ENCODE data around the gene YWHAB. TPM values are rescaled to one million over a fixed set of nuclear protein-coding genes. Genes with fewer than 3 reads are reported as not detected.

The YWHAB gene
- total and polyA plus RNA-seq, 3 donors from 2014 or later, result 106 to 127 (median 125) TPM

GRCh38 chr20:44839481-44839880 is 46.0 kb upstream of the YWHAB start:
- no peaks in the 10 kb centered on the region for H3K4me1 ChIP-seq
- H3K27me3 ChIP-seq, result no peaks in the 10 kb centered on the region
- H3K27ac ChIP-seq, result no peak overlapping the region
- H3K36me3 ChIP-seq (ENCODE audit: low read depth, missing control alignments), result no peaks in the 10 kb centered on the region
- no peak for TF ChIP-seq POLR2A (IDR thresholded peaks at IDR 0.05)
- TF ChIP-seq CTCF (IDR thresholded peaks at IDR 0.05), result no peak
- DNase-seq, result no peak
- 85 to 90% methylated on average over 5 of the region's 5 CpGs for WGBS, 2 donors
- H3K4me3 ChIP-seq, result no peak overlapping the region
- no peaks in the 10 kb centered on the region for H3K9me3 ChIP-seq
- intact Hi-C loops (cut with DNase I; ENCODE audit: low total_unique reads), result no loop called here

- TF ChIP-seq POLR2A (IDR thresholded peaks at IDR 0.05) (no peak), CTCF (IDR thresholded peaks at IDR 0.05) (no peak)
- H3K27ac ChIP-seq, result no peak overlapping the region
- H3K4me3 ChIP-seq, result no peak overlapping the region
- intact Hi-C loops (cut with DNase I; ENCODE audit: low total_unique reads), result no loop called here
- no peaks in the 10 kb centered on the region for H3K36me3 ChIP-seq (ENCODE audit: low read depth, missing control alignments)
- no peaks in the 10 kb centered on the region for H3K4me1 ChIP-seq
- DNase-seq, result no peak
- H3K27me3 ChIP-seq, result no peaks in the 10 kb centered on the region
- H3K9me3 ChIP-seq, result no peaks in the 10 kb centered on the region
- WGBS, 2 donors, result 90 to 99% methylated on average over 5 of the region's 5 CpGs
Observed at GRCh38 chr20:44840826-44841225, 44.7 kb upstream of the YWHAB start.

- no peak for DNase-seq
- H3K9me3 ChIP-seq, result no peaks in the 10 kb centered on the region
- H3K27ac ChIP-seq, result no peak overlapping the region
- intact Hi-C loops (cut with DNase I; ENCODE audit: low total_unique reads), result no loop called here
- TF ChIP-seq POLR2A (IDR thresholded peaks at IDR 0.05), result no peak
- TF ChIP-seq CTCF (IDR thresholded peaks at IDR 0.05), result no peak
- H3K27me3 ChIP-seq, result no peaks in the 10 kb centered on the region
- 77 to 90% methylated on average over 6 of the region's 6 CpGs for WGBS, 2 donors
- H3K36me3 ChIP-seq (ENCODE audit: low read depth, missing control alignments), result no peaks in the 10 kb centered on the region
- H3K4me3 ChIP-seq, result no peak overlapping the region
- no peaks in the 10 kb centered on the region for H3K4me1 ChIP-seq
Observed at GRCh38 chr20:44841955-44842354, 43.5 kb upstream of the YWHAB start.

GRCh38 chr20:44843876-44844275 is 41.6 kb upstream of the YWHAB start:
- no peak for TF ChIP-seq CTCF (IDR thresholded peaks at IDR 0.05)
- TF ChIP-seq POLR2A (IDR thresholded peaks at IDR 0.05), result no peak

GRCh38 chr20:44848254-44849015 is 37.1 kb upstream of the YWHAB start:
- no peak for DNase-seq
- Histone ChIP-seq H3K4me3 (no peak overlapping the region), H3K27me3 (no peaks in the 10 kb centered on the region), H3K9me3 (no peaks in the 10 kb centered on the region), H3K27ac (no peak overlapping the region), H3K36me3 (ENCODE audit: low read depth, missing control alignments) (no peaks in the 10 kb centered on the region), H3K4me1 (no peaks in the 10 kb centered on the region)
- intact Hi-C loops (cut with DNase I; ENCODE audit: low total_unique reads), result no loop called here
- TF ChIP-seq POLR2A (IDR thresholded peaks at IDR 0.05), result no peak
- TF ChIP-seq CTCF (IDR thresholded peaks at IDR 0.05), result no peak
- WGBS, 2 donors, result 75 to 80% methylated on average over 4 of the region's 4 CpGs

More at GRCh38 chr20:44843876-44844275, 41.6 kb upstream of the YWHAB start:
- intact Hi-C loops (cut with DNase I; ENCODE audit: low total_unique reads), result no loop called here
- Histone ChIP-seq H3K27me3 (no peaks in the 10 kb centered on the region), H3K27ac (no peak overlapping the region), H3K4me3 (no peak overlapping the region), H3K36me3 (ENCODE audit: low read depth, missing control alignments) (no peaks in the 10 kb centered on the region), H3K4me1 (no peaks in the 10 kb centered on the region), H3K9me3 (no peaks in the 10 kb centered on the region)
- DNase-seq, result no peak
- 92 to 95% methylated on average over 5 of the region's 5 CpGs for WGBS, 2 donors

Measured in testis (tissue), 3 donors.